Neural progenitor cell (in vitro differentiated cells): Measurements from ENCODE around the gene MMEL1.

Source experiments
- CTCF ChIP-seq: fragments of 200-600 bp; sonication (generic); IDR thresholded peaks from 2 replicates; pipeline ENCODE4 v1.5.1; 2017; ENCODE audit warnings: antibody characterized with exemption, mild to moderate bottlenecking
- EZH2 ChIP-seq: fragments of 200-600 bp; sonication (generic); IDR thresholded peaks from 2 replicates; pipeline ENCODE4 v1.6.1; 2017; ENCODE audit warnings: antibody characterized with exemption, mild to moderate bottlenecking, moderate library complexity
- EZH2phosphoT487 ChIP-seq: fragments of 200-600 bp; sonication (generic); IDR thresholded peaks from 2 replicates; pipeline ENCODE4 v1.6.1; 2017; ENCODE audit warnings: antibody characterized with exemption

- TF ChIP-seq CTCF (no peak), EZH2 (no peak), EZH2phosphoT487 (no peak)
Measured at GRCh38 chr1:2555634-2556276, 77.1 kb downstream of the MMEL1 start.
